HG03342 (cell line): ENCODE measurements around the gene CYP11A1.

ENCODE experiments used
- ATAC-seq: cut with Tn5 transposase; IDR thresholded peaks from one replicate; pipeline ENCODE4 v1.9.1; 2021; ENCODE audit warnings: mild to moderate bottlenecking, moderate library complexity; ENCODE audit not compliant: unreplicated experiment

The CYP11A1 gene

DNA sequence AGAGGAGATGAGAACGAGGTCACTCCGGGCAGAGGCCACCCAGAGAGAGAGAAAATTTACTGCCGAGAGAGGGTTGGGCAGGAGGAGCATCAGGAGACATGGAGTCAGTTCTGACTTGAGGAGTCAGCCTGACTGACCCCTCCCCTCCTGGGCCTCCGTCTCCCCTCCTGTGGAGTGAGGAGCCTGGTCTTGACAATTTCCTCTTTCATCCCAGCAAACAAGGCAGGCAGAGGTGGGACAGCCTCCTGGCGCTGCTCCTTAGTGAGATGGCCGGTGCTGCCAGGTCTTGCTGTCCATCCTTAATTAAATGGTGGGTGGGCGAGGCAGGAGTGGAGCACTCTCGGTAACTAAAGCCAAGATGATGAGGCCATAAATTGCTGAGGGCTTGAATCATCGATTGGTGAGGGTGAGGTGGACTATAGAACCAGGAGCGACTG lies 60.6 kb downstream of the CYP11A1 start:
- no peak for ATAC-seq

DNA sequence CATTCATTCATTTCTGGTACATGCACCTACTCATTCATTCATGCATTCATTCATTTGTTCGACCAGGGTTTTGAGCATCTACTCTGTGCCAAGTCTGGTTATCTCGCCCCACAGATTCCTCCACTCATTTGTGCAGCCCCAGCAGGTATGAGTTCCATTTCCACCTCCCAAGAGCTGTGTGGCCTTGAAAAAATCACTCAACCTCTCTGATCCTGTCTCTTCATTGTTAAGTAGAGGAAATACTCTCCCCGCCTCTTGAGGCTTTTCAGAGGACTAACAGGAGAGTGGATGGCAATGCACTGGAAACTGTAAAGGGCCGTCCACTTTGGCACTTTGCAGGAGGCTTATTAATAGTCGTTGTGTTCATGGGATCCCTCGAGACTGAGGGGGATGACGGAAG lies 61.8 kb downstream of the CYP11A1 start:
- ATAC-seq = no peak

DNA sequence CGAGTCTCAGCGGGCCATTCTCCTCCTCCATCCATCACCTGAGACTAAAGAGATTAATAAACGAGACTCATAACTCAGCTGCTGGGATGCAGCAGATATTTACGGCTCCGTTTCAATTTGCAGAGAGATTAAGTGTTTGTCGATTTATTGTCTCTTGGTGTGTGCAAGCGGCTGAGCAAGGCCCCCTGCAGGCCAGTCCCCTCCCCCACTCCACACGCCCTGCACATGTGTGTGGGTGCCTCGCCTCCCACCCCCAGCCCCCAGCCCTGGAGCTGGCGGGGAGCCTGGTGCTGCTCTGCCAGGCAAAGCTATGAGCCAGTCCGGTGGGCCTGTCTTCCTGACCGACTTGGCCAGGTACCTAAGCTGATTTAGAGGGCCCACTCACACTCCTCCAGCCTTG lies 63.0 kb downstream of the CYP11A1 start:
- ATAC-seq = no peak

DNA sequence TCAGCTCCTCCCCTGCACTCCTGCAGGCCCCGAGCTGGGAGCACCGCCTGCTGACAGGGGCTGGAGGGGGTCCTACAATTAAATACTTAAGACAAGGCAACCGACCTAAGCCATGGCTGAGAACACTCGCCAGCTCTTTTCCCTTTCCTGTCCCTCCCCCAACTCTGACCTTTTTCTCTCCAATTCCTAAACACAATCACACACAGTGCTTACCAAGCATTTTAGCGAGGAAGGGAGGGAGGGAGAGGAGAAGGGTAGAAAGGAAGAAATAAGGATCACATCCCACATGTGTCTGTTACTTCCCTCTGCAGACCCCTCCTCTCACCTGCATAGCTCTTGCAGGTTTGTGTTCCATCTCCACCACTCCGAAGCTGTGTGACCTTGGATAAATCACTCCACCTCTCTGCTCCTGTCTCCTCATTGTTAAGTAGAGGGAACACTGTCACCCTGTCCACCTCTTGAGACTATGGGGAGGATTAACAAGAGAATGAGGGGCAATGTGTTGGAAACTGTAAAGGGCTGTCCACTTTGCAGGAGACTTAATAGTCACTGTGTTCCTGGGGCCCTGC lies 63.6 kb downstream of the CYP11A1 start:
- ATAC-seq = no peak

DNA sequence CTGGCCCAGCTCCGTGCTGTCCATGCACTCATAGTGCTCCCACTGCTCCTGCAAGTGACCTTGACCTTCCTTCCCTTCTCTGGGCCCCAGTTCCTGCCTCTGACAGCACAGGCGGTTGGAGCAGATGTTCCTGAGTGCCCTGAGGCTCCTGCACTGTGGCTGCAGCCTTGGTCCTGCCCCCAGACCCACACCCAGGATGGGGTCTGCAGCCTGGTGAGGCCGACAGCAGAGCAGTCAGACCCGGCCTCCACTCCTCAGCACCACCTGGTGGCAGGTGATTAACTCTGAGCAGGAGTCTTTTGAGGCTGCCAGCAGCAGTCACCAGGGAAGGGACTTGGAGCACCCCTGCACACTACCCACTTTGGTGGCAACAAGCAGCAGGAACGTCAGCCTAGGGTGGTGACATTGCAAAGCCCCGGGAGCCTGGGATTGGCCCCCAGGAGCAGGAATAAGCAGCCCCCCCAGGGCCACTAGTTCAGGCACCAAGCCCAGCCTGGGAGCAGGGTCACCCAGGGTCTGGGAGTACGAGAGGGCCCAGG lies 64.6 kb downstream of the CYP11A1 start:
- no peak for ATAC-seq

DNA sequence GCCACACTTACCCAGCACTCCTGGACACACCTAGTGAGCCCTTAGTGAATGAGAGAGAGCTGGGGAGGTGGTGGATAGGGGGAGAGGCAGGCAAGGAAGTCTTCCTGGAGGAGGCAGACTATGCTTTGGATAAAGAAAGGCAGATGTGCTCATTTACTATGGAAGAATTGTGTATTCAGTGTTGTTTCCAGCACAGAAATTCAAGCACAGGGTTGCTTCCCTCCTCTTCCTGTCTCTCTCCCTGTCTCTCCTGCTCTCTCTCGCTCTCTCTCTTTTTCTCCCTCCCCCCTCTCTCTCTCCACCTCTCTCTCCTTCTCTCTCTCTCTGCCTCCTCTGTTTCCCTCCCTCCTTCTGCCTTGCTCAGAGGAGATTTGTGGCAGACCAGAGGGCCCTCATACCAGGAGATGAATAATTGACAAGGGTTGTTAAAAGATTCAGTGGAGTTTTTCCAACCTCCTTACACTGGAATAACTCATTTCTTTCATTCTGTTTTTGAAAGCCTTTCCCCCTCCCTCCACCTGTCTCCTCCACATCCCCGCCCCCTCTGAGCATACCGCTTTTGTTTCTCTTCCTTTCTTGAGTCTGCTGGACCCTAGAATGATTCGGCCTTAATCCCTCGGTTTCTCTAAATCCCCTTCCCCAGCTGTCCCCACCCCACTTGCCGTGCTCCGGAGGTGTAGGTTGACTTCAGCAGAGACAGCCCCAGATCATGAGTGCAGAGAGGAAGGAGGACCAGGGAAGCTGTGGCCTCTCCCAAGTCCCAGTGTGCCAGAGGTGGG lies 65.7 kb downstream of the CYP11A1 start:
- no peak for ATAC-seq

DNA sequence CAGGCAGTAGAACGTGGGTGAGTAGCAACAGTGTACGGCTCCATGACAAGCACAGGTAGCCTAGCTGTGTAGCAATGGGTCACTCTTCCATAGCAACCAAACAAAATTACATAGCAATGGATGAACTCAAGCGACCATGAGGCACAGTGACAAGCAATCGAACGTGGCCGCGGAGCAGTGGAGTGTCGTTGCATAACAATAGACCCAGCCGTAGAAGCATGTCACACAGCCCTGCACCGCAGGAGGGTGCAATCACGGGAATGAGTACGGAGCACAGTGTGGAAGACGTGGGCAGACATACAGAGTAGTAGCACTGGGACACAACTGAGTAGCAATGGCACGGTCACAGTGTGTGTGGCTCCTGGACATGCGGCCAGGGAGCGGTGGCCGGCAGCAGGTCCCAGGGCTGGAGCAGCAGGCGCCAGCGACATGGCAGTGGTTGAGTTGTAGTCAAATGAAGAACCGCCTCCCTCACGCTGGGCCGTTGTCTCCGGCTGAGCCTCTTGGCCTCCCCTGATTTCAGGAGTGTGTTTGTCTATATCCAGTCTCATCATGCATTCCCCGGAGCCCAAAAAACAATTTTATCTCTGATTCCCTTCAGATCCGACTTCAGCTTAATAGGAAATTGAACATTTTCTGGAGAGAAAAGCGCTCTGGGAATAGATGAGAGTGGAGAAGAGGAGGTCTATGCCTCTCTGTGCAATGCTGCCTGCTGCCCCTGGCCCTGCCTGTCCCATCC lies 67.2 kb downstream of the CYP11A1 start:
- ATAC-seq = no peak

DNA sequence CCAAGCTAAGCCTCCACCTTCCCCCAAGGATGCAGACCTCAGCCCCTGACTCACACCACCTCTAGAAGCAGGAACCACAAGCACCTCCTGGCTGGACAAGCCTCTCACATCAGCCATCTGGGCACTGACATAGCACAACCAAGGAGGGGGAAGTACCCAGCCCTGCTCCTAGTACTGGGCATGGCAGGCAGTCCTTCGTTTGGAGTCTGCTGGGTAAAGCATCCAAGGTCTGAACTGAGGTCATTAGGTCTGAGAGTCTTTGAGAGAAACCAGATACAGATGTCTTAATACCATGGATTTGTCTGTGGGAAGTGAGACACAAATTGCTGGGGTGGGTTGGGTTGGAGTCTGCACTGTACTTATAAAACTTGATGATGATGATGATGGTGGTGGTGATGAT lies 69.6 kb downstream of the CYP11A1 start:
- ATAC-seq = no peak

DNA sequence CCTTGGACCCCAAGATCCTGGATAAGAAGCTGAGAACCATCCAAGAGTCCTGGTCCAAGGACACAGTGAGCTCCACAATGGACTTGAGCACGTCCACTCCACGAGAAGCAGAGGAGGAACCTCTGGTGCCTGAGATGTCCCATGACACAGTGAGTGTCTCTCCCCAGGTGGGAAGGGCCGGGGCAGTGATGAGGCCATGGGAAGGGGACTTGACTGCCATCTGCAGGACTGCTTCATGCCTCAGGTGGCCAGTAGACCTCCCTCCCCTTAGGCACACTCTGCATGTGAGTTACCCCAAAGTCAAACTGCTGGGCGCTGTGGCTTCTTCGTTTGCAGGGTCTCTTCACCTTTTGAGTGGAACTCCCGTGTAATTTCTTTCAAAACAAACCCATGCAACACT lies 71.6 kb downstream of the CYP11A1 start:
- ATAC-seq = no peak

DNA sequence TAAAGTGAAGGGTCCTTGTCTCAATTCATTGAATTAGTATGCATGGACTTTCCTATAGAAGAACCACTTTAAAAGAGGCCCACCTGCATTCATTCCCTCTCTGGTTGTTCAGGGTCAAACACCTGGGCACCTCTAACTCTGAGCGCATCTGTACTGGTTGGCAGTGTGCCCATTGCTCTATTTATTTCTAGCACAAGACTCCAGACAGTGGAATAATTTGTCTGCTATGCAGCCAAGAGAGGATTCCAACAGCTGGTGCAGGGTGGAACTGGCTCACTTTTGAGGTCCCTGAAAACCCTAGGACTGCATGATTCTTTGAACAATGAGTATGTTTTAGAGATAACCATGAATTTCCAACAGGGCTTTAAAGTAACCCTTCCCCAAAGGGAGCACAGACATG lies 73.4 kb downstream of the CYP11A1 start:
- ATAC-seq = no peak

DNA sequence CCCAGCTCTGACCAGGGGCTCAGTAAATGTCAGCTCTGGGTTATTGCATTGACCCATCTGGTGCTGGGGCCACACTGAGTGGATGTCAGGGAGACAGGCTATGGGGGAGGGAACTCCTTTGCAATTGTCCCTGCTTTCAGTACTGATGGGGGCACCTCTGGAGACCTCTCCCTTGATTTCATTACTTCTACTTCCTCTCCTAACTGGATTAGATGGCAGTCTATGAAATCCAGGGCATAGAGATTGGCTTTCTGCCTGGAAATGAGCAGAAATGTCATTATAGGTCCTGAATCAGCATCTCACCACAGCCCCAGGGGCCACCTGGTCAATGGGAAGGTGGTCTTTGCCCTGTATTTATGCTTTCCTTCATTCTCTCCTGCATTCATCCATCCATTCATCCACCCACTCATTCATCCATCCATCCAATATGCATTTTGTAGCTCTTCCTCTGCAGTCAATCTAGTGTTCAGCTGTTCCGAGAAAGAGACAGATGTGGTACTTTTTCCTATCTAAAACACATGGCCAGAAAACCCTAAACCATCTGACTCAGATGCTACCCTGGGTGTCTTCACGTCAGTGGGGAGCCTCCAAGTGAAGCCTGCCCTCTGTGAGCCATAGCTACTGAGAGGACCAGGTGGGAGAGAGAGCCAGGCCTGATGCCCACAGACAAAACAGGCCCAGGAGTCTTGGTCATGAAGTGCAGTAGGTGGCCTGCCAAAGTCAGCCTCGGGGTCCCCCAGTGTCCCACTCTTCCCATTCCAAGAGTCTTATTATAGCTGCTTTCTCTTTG lies 74.2 kb downstream of the CYP11A1 start:
- no peak for ATAC-seq

DNA sequence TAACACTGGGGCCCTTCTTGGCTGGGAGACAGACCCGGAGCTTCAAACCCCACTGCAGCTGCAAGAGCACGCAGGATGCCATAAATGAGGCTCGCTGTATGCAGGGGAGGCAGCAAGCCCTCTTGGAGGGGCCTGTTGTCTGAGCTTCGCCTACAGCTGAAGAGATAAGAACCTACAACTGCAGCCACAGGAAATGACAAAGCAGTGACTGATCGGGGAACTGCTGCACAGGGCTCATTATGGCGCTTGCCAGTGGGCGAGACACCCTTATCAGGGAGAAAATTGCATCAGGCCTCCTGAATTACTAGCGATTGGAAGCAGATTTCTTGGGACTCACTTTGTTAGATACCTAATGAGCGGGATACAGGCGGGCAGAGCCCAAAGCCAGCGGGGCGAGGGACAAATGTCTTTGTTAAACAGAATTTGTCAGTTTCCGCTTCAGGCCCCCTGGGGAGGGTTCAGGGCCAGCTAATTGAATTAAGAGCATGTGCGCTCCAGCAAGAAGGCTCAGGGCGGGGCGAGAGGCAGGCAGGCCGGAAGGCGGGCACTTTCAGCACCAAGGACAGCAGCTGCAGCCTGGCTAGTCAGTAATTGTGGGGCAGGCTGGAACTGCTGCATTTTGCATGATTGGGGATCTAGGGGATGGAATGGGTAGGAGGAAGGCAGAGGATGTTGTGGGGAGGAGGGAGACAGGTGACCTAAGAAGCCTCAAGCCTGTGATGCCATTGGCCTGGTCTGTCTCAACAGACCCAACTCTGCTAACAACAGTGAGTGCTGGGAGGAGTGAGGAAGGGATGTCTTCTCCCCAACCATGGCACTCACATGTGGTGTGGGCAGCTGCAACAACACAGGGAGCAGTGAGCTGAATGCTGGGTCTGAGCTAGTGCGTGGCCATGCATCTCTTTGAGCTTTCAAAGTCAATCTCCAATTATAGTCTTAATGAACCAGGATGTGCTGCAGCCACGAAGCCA lies 76.1 kb downstream of the CYP11A1 start:
- ATAC-seq = no peak

DNA sequence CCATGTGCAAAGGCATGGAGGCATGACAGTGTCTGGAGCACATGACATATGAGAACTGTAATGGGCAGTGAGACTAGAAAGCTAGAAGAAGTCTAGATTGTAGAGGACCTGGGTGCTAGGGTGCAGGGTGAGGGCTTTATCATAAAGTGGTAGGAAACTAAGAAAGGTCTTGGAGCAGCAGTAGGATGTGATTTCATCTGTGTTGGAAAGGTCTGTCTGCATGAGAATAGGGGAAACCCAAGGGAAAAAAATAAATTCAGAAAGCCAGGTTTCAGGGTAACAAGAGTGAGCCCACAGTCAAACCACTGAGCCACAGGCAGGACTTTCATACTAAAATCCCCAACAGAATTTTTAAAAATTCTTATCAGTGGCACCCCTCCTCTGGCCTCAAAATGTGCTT lies 76.8 kb downstream of the CYP11A1 start:
- ATAC-seq = no peak

DNA sequence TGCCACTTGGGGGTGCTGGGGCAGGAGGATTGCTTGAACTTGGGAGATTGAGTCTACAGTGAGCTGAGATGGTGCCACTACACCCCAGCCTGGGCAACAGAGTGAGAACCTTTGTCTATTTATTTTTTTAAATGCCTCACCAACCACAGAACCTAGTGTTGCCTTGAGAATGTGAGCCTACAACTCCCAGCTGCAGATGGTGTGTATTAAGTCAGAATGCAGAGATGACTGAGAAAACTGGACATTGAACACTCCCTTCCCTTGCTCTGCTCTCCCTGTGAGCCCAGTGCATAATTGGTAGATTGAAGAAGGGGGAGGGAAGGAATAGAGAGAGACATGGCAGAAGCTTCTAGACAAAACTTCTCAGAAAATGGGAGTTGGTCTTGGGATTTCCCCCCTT lies 77.8 kb downstream of the CYP11A1 start:
- no peak for ATAC-seq
